ENCODE results near the gene GSTA1.
"Not testable (repeated sequence)": the region's sequence is repeated elsewhere in the genome, so short reads cannot be mapped to it uniquely, and the experiment has no call there.

GSTA1 gene

DNA sequence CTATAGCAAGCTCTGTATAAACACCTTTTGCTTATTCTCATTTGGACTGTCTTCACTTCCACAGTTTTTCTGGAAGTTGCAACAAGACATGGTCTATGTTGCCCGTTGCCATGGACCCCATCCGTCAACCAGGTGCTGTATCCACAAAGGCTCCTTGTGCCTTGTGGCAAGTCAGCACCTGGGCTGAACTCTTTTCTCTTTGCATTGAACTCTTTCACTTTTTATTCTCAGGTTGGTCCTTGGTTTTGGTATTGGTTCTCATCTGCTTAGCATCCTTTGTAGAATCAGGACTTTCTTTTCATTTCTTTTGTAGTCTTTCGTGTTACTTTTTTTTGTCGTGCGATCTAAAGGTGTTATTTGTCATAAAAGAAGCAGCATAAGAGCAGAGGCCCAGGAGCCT is 5.0 kb upstream of the GSTA1 start:
- DNase-seq (ENCODE audit: low read depth in 2 of 2): no peak

DNA sequence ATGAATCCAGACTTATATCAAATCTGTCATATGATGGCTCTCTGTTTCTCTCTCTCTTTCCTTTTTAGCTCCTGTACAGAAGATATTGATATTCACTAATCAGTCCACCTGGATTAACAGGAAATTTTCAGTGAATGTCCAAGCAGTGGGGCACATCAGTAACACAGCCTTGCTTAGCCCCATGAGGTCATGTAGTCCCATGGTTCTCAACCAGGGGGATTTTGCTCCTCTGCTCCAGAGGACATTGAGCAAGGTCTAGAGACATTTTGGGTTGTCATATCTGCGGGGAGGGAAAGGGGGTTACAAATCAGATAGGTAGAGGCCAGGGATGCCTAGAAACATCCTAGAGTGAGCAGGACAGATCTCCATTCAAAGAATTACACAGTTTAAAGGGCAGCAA is 810 bp downstream of the GSTA1 start:
- no peak for DNase-seq (ENCODE audit: low read depth in 2 of 2)

DNA sequence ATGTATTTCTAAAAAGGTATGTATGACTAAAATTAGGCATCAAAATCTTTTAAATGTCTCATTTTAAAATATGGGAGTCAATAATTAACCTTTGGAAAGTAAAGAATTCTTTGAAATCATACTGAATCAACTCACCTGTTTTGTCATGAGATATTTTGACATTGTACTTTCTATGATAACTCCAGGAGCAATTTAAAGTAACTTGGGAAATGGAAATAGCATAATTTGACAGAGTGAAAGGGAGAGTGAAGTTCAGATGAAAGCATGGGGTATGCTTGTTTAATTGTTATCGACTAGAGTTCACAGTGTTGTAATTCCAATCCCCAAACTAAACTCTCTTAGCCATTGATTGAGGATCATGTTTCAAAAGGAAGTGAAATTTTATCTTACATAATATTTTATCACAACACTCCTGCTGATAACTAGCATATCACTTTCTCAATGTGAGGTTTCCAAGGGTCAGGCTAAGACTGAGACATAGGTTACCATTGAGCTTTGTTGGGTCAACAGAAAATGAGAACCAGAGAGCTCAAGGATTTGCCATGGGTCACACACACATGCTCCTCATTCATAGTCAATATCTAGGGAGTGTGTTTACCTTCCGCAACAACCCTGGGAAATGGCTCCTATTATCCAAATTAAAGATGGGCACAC is 2.3 kb downstream of the GSTA1 start:
- DNase-seq (ENCODE audit: low read depth in 2 of 2): no peak

DNA sequence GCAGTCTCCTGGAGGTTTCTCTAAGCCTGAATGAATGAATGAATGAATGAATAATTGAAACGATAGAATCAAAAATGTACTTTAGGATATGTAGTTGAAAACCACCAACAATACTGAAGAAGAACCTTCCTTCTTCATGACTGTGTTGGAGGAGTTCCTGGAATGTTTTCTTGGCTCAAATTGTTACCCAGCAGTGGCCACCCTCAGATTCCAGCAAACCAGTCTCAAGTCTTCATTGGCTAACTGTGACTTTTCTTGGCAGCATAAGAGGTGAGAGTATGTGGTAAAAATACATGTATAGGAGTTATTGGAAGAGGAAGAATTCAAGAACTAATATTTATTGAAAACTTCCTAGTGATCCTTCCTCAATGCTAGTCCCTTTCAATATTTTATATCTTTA is 4.3 kb downstream of the GSTA1 start:
- DNase-seq (ENCODE audit: low read depth in 2 of 2): not testable (repeated sequence)

DNA sequence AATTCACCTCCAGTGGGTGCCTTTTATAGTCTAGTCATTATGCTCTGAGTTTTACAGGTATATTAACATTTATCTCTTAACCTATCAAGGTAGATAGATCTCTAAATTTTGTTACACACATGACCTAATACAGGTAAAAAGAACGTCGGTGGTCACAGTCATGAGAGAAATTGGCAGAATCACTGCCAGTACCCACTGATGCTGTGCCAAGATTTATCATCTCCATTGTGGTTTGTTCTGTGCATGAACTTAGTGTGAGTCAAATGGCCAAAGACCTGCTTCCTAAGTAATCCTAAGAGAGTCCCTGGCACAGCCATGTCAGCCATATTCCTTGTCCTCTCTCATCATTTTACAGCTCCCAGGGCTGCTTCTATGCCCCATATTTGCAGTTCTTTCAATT is 9.2 kb downstream of the GSTA1 start:
- DNase-seq (ENCODE audit: low read depth in 2 of 2): not testable (repeated sequence)

DNA sequence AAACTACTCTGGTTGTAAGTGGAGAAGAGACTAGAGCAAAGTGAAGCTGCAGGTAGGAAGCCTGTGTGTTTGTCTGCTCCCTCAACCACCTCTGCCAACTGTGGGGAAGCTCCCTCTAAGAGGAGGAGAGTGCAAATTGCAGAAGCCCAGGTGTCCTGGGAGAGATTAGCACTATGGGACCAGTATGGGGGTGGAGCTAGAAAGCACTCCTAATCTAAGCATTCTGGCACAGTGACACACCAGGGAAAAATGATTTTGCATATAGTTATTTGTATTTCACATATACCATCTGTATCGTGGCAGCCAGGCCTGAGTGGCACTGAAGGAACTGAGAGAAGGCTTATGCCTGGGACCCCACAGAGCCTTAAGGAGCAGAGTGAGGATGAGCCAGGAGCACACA is 12.8 kb downstream of the GSTA1 start:
- DNase-seq (ENCODE audit: low read depth in 2 of 2): no peak

DNA sequence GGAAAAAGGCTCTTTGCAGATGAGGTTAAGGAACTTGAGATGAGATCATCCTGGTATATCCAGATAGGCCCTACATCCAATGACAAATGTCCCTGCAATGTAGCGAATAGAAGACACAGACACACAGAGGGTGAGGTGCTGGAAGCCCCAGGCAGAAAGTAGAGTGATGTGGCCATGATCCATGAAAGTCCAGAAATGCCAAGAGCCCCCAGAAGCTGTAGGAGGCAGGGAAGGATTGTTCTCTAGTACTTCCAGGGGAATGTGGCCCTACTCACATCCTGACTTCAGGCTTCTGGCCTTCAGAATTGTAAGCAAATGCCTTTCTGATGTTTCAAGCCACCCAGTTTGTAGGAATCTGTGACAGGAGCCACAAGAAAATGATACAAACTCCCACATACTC is 14.0 kb downstream of the GSTA1 start:
- DNase-seq (ENCODE audit: low read depth in 2 of 2): not testable (repeated sequence)

DNA sequence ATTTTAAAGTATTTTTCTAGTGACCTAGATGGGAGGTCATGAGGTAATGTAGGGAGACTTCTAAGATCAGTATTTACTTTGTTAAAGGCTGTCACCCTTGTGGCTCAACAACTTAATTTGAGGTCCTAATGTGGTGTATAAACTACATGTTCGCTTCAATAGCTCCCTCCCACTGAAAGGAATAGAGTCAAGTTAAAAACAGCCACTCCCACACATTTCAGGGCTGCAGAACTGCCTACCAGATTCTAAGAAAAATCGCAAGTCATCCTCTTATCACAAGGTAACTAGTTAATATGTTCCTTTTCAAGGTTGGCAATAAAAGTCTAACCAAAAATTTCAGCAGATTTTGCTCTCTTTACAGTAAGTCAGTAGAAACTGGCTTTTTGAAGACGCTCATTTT is 15.1 kb downstream of the GSTA1 start:
- no peak for DNase-seq (ENCODE audit: low read depth in 2 of 2)

DNA sequence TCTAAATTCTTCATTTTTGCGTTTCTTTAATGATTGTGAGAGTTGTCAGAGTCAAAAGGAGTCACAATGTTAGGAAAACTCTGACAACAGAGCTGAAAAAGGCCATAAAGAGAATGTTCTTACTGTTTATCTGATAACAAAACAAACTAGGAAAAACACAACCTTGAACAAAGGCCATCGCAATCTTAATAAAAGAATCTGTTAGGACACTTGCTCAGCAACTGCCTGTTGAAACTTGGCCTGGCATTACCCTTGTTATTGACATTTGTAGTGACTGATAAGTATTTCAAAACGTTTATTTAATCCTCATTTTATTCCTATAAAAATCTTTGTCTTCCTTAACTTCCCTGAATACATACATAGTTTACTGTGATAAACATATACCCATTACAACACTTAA is 15.7 kb downstream of the GSTA1 start:
- DNase-seq (ENCODE audit: low read depth in 2 of 2): no peak

DNA sequence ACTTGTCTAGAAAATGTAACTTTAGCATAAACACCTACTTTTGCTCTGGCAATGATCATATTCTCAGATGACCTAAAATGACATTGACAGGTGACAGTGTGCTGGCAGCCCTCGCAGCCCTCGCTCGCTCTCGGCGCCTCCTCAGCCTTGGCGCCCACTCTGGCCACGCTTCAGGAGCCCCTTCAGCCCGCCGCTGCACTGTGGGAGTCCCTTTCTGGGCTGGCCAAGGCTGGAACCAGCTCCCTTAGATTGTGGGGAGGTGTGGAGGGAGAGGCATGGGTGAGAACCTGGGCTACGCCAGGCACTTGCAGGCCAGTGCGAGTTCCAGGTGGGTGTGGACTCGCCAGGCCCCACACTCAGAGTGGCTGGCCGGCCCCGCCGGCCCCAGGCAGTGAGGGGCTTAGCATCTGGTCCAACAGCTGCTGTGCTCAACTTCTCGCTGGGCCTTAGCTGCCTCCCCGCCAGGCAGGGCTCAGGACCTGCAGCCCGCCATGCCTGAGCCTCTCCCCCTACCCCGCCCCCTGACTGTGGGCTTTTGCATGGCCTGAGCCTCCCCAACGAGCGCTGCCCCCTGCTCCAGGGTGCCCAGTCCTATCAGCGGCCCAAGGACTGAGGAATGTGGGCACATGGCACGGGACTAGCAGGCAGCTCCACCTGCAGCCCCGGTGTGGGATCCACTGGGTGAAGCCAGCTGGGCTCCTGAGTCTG is 17.2 kb downstream of the GSTA1 start:
- no peak for DNase-seq (ENCODE audit: low read depth in 2 of 2)

DNA sequence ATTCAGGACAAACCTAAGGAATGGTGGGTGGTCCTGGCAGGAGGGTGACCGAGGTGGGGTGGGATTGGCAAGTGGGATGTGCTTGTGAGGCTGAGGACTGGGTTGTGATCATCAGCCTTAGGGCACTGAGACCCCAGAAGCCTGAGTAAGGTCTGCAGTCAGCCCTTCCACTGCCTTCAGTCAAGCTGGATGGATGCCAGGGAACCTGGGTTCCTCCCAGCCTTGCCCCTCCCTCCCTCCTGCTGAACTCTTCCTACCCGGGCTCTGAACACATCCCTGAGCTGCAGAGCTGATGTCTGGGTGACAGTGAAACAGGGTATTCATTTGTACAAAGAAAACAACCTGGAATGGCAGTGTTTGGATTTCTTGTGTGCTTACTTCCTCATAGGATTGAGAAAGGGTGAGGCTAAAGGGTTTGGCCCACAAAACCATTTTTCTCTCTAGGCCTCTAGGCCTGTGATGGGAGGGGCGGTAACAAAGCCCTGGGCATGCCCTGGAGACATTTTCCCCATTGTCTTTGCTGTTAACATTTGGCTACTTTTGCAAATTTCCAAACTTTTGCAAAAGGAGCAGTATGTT is 20.8 kb downstream of the GSTA1 start:
- not testable (repeated sequence) for DNase-seq (ENCODE audit: low read depth in 2 of 2)

DNA sequence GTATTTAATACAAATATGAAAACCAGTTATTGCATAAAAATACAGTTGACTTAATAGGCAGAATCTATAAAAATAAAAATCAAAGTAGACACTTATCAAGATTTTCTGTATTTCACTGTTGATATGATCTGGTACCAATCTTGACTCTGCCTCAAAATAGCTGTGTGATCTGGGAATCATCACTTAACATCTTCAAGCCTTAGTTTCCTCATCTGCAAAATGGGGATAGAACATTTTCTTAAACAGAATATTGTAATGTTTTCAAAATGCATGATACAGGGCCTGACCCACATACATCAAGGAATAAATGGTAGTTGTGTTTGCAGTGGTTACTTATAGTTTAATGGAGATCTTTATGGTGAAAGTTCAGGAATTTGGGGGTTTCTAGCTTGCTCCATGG is 21.4 kb downstream of the GSTA1 start:
- DNase-seq (ENCODE audit: low read depth in 2 of 2): not testable (repeated sequence)

DNA sequence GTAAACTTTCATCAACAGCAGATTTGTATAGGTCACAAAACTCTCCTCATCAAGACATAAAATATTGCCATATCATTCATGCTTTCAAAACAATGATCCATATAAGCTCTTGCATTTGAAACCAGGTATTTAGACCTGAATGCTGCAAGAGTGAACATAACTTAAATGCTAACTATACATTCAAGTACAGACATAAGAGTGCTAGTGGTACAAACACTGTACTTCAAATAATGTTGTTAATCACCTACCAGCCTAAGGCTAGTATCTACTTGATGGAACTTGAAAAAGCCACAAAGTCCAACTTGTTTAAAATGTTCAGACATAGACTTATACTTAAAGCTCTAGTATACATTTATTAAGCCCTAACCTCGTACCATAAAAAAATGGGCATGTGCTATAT is 24.4 kb downstream of the GSTA1 start:
- DNase-seq (ENCODE audit: low read depth in 2 of 2): no peak

DNA sequence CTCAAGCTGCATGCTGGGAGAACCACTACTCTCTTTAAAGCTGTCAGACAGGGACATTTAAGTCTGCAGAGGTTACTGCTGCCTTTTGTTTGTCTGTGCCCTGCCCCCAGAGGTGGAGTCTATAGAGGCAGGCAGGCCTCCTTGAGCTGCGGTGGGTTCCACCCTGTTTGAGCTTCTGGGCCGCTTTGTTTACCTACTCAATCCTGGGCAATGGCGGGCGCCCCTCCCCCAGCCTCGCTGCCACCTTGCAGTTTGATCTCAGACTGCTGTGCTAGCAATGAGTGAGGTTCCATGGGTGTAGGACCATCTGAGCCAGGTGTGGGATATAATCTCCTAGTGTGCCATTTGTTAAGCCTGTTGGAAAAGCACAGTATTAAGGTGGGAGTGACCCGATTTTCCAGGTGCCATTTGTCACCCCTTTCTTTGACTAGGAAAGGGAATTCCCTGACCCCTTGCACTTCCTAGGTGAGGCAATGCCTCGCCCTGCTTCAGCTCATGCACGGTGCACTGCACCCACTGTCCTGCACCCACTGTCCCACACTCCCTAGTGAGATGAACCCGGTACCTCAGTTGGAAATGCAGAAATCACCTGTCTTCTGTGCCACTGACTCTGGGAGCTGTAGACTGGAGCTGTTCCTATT is 26.8 kb downstream of the GSTA1 start:
- not testable (repeated sequence) for DNase-seq (ENCODE audit: low read depth in 2 of 2)

DNA sequence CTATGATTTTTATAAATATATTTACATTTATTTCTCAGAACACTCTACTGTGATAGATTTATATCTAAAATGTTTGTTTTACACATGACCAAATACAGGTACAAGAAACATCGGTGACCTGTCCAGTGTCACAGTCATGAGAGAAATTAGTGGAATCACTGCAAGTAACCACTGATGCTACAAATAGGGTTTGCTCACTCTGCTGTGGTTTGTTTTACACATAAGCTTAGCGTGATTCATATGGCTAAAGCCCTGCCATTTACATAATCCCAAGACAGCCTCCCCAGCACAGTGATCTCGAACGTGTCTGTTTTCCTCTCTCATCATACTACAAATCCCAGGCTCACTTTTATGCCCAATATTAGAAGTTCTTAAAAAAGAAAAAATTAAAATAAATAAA is 34.2 kb downstream of the GSTA1 start:
- DNase-seq (ENCODE audit: low read depth in 2 of 2): not testable (repeated sequence)

DNA sequence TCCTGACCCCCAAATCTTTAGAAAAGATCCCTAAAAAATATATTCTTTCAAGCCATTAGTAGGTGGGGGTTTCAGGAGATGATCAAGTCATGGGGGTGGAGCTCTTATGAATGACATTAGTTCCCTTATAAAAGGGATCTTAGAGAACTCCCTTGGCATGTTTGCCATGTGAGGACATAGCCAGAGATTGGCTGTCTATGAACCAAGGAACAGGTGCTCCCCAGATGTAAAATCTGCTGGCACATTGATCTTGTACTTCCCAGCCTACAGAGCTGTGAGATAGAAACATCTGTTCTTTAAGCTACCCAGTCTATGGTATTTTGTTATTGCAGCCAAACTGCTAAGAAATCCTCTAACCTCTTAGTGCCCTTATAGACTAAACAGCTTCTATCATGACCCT is 36.0 kb downstream of the GSTA1 start:
- not testable (repeated sequence) for DNase-seq (ENCODE audit: low read depth in 2 of 2)

DNA sequence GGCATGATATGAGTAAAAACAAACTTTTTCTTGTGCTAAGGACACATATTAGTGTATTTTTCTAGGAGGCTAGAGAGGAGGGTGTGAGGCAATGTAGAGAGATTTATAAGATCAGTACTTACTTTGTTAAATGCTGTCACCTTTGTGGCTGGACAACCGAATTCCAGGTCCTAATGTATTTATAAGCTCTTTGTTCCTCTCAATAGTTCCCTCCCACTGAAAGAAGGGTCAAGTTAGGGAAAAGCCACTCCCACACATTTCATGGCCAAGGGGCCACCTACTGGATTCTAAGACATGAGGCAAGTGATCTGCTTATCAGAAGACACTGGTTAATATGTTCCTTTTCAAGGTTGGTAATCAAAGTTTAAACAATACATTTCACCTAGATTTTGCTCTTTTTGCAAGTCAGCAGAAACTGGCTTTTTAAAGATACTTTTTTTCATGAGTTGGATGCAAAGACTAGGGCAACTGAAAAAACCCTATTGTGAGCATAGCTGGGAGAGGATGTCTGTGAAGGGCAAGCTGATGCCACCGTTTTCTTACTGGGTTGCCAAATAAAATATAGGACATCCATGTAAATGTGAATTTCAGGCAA is 40.2 kb downstream of the GSTA1 start, which contains the start of gene GSTA2:
TSS of gene GSTA2 (minus strand) at position 154 of the 595 bp plus-strand sequence. CDS start 5,528 bp downstream, outside the sequence.
- DNase-seq (ENCODE audit: low read depth in 2 of 2): not testable (repeated sequence)

DNA sequence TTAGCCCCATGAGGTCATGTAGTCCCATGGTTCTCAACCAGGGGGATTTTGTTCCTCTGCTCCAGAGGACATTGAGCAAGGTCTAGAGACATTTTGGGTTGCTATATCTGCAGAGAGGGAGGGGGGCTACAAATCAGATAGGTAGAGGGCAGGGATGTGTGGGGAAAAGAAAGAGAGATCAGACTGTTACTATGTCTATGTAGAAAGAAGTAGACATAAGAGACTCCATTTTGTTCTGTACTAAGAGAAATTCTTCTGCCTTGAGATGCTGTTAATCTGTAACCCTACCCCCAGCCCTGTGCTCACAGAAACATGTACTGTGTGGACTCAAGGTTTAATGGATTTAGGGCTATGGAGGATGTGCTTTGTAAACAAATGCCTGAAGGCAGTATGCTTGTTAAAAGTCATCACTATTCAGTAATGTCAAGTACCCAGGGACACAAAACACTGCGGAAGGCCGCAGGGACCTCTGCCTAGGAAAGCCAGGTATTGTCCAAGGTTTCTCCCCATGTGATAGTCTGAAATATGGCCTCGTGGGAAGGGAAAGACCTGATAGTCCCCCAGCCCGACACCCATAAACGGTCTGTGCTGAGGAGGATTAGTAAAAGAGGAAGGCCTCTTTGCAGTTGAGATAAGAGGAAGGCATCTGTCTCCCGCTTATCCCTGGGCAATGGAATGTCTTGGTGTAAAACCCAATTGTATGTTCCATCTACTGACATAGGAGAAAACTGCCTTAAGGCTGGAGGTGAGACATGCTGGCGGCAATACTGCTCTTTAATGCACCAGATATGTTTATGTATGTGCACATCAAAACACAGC is 41.7 kb downstream of the GSTA1 start:
- not testable (repeated sequence) for DNase-seq (ENCODE audit: low read depth in 2 of 2)

DNA sequence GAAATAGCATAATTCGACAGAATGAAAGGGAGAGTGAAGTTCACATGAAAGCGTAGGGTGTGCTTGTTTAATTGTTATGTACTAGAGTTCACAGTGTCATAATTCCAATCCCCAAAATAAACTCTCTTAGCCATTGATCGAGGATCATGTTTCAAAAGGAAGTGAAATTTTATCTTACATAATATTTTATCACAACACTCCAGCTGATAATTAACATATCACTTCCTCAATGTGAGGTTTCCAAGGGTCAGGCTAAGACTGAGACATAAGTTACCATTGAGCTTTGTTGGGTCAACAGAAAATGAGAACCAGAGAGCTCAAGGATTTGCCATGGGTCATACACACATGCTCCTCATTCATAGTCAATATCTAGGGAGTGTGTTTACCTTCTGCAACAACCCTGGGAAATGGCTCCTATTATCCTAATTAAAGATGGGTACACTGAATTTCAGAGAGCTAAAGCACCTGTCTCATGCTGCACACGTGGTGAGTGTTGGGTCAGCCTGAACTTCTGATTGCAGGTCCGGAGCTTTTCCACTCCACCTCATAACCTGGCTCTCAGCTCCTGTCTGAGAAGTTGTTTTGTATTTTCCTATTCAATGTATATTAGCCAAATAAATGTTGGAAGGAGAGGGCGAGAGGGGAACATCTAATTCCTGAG is 43.4 kb downstream of the GSTA1 start:
- no peak for DNase-seq (ENCODE audit: low read depth in 2 of 2)

DNA sequence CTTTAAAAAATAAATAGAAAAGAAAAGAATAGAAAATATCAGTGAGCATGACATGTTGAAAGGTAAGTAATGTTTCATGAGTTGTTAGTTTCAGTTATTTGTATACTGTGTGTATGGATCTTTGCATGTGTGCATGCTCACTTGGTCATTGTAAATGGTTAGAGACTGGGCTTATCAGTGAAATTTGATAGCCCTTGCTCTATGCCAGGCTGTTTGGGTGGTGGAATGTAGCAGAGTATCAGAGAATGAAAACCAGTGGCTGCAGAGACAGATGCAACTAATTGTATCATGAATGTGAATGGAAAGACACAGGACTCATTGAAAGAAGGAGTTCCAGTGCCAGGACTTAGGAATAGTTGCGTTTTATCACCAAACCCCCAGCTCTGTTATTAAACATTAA is 44.5 kb downstream of the GSTA1 start:
- no peak for DNase-seq (ENCODE audit: low read depth in 2 of 2)
